ENCODE results near the gene PRKCB. TPM values are rescaled to one million over a fixed set of nuclear protein-coding genes. Genes with fewer than 3 reads are reported as not detected.

The PRKCB gene
- total and polyA plus RNA-seq, 9 donors, result 0.38 to 5.0 (median 1.2) TPM

- 77 to 94% (median 83%) methylated on average over 1 of the region's 1 CpG for WGBS, 3 donors
- H3K27me3 ChIP-seq, result no peaks in the 10 kb centered on the region
Observed at GRCh38 chr16:23832882-23833281, 2.9 kb upstream of the PRKCB start.

GRCh38 chr16:23833504-23833903 is 2.3 kb upstream of the PRKCB start:
- TF ChIP-seq POLR2A (IDR thresholded peaks at IDR 0.05) (no peak), EP300 (IDR thresholded peaks at IDR 0.05) (no peak)
- intact Hi-C loops (cut with DNase I), result no loop called here

More at GRCh38 chr16:23832882-23833281, 2.9 kb upstream of the PRKCB start:
- Histone ChIP-seq H3K9me3 (no peaks in the 10 kb centered on the region), H3K4me3 (no peak overlapping the region), H3K36me3 (no peaks in the 10 kb centered on the region), H3K4me1 (ENCODE audit: insufficient read depth) (no peaks in the 10 kb centered on the region), H3K27ac (no peak overlapping the region)
- intact Hi-C loops (cut with DNase I), result no loop called here
- no peak for DNase-seq
- TF ChIP-seq POLR2A (IDR thresholded peaks at IDR 0.05) (no peak), EP300 (IDR thresholded peaks at IDR 0.05) (no peak), CTCF (IDR thresholded peaks at IDR 0.05) (no peak)

GRCh38 chr16:23833960-23834685 is 1.7 kb upstream of the PRKCB start:
- intact Hi-C loops (cut with DNase I), result no loop called here
- Histone ChIP-seq H3K4me1 (ENCODE audit: insufficient read depth) (no peaks in the 10 kb centered on the region), H3K9me3 (no peaks in the 10 kb centered on the region), H3K4me3 (no peak overlapping the region), H3K36me3 (no peaks in the 10 kb centered on the region), H3K27me3 (no peaks in the 10 kb centered on the region), H3K27ac (no peak overlapping the region)
- TF ChIP-seq EP300 (IDR thresholded peaks at IDR 0.05), result no peak
- no peak for TF ChIP-seq POLR2A (IDR thresholded peaks at IDR 0.05)
- TF ChIP-seq CTCF (IDR thresholded peaks at IDR 0.05), result no peak
- WGBS, 3 donors, result 65 to 74% (median 74%) methylated on average over 7 of the region's 7 CpGs
- DNase-seq, result no peak

More at GRCh38 chr16:23833504-23833903, 2.3 kb upstream of the PRKCB start:
- no peak for DNase-seq
- 79 to 95% (median 82%) methylated on average over 2 of the region's 2 CpGs for WGBS, 3 donors
- no peaks in the 10 kb centered on the region for H3K9me3 ChIP-seq
- no peaks in the 10 kb centered on the region for H3K4me1 ChIP-seq (ENCODE audit: insufficient read depth)
- no peaks in the 10 kb centered on the region for H3K36me3 ChIP-seq
- no peak overlapping the region for H3K4me3 ChIP-seq
- H3K27ac ChIP-seq, result no peak overlapping the region
- H3K27me3 ChIP-seq, result no peaks in the 10 kb centered on the region

GRCh38 chr16:23836078-23836403 is 258 bp downstream of the PRKCB start:
- intact Hi-C loops (cut with DNase I), result no loop called here
- H3K27me3 ChIP-seq, result no peaks in the 10 kb centered on the region

More at GRCh38 chr16:23836078-23836403, 258 bp downstream of the PRKCB start:
- TF ChIP-seq POLR2A (IDR thresholded peaks at IDR 0.05) (no peak), EP300 (IDR thresholded peaks at IDR 0.05) (no peak), CTCF (IDR thresholded peaks at IDR 0.05) (no peak)
- H3K27ac ChIP-seq, result no peak overlapping the region
- H3K9me3 ChIP-seq, result no peaks in the 10 kb centered on the region
- no peaks in the 10 kb centered on the region for H3K36me3 ChIP-seq
- H3K4me3 ChIP-seq, result peak overlapping the region; percentile 32
- H3K4me1 ChIP-seq (ENCODE audit: insufficient read depth), result no peaks in the 10 kb centered on the region
- DNase-seq, result no peak
- 0 to 1% (median 0%) methylated on average over 32 to 45 of the region's 45 CpGs for WGBS, 3 donors

Data from ovary (tissue), 9 donors.